Measurements from ENCODE around the gene IP6K1. TPM values are rescaled to one million over a fixed set of nuclear protein-coding genes. Genes with fewer than 3 reads are reported as not detected.

The IP6K1 gene
- total RNA-seq, 1 experiment from 2014 or later: 32.2 TPM

- TF ChIP-seq, protein P1, sequence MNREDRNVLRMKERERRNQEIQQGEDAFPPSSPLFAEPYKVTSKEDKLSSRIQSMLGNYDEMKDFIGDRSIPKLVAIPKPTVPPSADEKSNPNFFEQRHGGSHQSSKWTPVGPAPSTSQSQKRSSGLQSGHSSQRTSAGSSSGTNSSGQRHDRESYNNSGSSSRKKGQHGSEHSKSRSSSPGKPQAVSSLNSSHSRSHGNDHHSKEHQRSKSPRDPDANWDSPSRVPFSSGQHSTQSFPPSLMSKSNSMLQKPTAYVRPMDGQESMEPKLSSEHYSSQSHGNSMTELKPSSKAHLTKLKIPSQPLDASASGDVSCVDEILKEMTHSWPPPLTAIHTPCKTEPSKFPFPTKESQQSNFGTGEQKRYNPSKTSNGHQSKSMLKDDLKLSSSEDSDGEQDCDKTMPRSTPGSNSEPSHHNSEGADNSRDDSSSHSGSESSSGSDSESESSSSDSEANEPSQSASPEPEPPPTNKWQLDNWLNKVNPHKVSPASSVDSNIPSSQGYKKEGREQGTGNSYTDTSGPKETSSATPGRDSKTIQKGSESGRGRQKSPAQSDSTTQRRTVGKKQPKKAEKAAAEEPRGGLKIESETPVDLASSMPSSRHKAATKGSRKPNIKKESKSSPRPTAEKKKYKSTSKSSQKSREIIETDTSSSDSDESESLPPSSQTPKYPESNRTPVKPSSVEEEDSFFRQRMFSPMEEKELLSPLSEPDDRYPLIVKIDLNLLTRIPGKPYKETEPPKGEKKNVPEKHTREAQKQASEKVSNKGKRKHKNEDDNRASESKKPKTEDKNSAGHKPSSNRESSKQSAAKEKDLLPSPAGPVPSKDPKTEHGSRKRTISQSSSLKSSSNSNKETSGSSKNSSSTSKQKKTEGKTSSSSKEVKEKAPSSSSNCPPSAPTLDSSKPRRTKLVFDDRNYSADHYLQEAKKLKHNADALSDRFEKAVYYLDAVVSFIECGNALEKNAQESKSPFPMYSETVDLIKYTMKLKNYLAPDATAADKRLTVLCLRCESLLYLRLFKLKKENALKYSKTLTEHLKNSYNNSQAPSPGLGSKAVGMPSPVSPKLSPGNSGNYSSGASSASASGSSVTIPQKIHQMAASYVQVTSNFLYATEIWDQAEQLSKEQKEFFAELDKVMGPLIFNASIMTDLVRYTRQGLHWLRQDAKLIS (CRISPR knock-in tag; IDR thresholded peaks at IDR 0.05; ENCODE audit: borderline replicate concordance): no peak
- TF ChIP-seq, protein P2, sequence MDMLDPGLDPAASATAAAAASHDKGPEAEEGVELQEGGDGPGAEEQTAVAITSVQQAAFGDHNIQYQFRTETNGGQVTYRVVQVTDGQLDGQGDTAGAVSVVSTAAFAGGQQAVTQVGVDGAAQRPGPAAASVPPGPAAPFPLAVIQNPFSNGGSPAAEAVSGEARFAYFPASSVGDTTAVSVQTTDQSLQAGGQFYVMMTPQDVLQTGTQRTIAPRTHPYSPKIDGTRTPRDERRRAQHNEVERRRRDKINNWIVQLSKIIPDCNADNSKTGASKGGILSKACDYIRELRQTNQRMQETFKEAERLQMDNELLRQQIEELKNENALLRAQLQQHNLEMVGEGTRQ (CRISPR knock-in tag; IDR thresholded peaks at IDR 0.05): no peak
- no peak for TF ChIP-seq ESRRA (CRISPR knock-in tag; IDR thresholded peaks at IDR 0.05; ENCODE audit: borderline replicate concordance)
Measured at GRCh38 chr3:49713336-49714105, 72.8 kb downstream of the IP6K1 start (continued).

- Mint-ChIP-seq H3K27me3 (ENCODE audit: low read depth) (no peaks in the 10 kb centered on the region), H3K4me1 (no peaks in the 10 kb centered on the region), H3K27ac (no peak overlapping the region), H3K36me3 (no peaks in the 10 kb centered on the region; the same call in 1 of the 2 replicates), H3K9me3 (no peaks in the 10 kb centered on the region), H3K4me3 (no peak overlapping the region)
- ATAC-seq (peak; percentile 34), DNase-seq (ENCODE audit: low spot score) (peak; percentile 16)
- POLR2A ChIA-PET: no interaction called here
- CTCF ChIA-PET: interaction anchor here (0.6 to 3.3 kb wide), 4 partner anchors 11 to 173 kb away, joined by 3 to 49 read pairs (median 4); partner anchors contain the start of gene INKA1
- no peak for TF ChIP-seq ATF2 (CRISPR knock-in tag; IDR thresholded peaks at IDR 0.05; ENCODE audit: borderline replicate concordance, low read depth)
- TF ChIP-seq SP1 (CRISPR knock-in tag; conservative IDR thresholded peaks at IDR 0.05): no peak
- no peak for TF ChIP-seq SOX15 (CRISPR knock-in tag; IDR thresholded peaks at IDR 0.05)
Measured at GRCh38 chr3:49712631-49713317, 73.6 kb downstream of the IP6K1 start.

DNA sequence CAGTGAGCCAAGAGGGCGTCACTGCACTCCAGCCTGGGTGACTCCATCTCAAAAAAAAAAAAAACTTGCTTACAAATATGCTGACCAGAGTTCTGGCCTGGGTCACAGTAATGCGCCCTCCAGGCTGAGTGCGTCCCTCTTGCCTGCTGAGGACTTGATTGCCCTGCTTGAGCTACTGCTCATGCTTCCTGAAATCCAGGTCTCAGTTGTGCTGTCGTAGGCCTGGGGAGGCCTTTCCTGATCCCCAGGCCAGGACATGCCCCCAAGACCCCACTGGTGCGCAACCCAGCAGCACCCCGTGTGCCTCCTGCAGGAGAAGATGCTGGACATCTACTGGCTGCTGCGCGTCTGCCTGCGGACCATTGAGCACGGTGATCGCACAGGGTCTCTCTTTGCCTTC is 74.2 kb downstream of the IP6K1 start:
- no peaks in the 10 kb centered on the region for H3K27me3 Mint-ChIP-seq (ENCODE audit: low read depth)
- ATAC-seq (no peak), DNase-seq (ENCODE audit: low spot score) (peak; percentile 10)
- ChIA-PET CTCF (interaction anchor here (0.6 to 3.3 kb wide), 3 partner anchors 10 to 173 kb away, joined by 3 to 49 read pairs (median 6); partner anchors contain the start of gene INKA1), POLR2A (no interaction called here)
- H3K27ac Mint-ChIP-seq: peak overlapping the region; percentile 43; the same call in 1 of the 2 replicates
- no peaks in the 10 kb centered on the region for H3K4me1 Mint-ChIP-seq
- no peaks in the 10 kb centered on the region; the same call in 1 of the 2 replicates for H3K36me3 Mint-ChIP-seq
- TF ChIP-seq, protein P3, sequence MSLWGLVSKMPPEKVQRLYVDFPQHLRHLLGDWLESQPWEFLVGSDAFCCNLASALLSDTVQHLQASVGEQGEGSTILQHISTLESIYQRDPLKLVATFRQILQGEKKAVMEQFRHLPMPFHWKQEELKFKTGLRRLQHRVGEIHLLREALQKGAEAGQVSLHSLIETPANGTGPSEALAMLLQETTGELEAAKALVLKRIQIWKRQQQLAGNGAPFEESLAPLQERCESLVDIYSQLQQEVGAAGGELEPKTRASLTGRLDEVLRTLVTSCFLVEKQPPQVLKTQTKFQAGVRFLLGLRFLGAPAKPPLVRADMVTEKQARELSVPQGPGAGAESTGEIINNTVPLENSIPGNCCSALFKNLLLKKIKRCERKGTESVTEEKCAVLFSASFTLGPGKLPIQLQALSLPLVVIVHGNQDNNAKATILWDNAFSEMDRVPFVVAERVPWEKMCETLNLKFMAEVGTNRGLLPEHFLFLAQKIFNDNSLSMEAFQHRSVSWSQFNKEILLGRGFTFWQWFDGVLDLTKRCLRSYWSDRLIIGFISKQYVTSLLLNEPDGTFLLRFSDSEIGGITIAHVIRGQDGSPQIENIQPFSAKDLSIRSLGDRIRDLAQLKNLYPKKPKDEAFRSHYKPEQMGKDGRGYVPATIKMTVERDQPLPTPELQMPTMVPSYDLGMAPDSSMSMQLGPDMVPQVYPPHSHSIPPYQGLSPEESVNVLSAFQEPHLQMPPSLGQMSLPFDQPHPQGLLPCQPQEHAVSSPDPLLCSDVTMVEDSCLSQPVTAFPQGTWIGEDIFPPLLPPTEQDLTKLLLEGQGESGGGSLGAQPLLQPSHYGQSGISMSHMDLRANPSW (CRISPR knock-in tag; conservative IDR thresholded peaks at IDR 0.05; ENCODE audit: low read depth): no peak
- no peak for TF ChIP-seq ZNF396 (CRISPR knock-in tag; IDR thresholded peaks at IDR 0.05; ENCODE audit: borderline replicate concordance)
- TF ChIP-seq ZBTB21 (CRISPR knock-in tag; IDR thresholded peaks at IDR 0.05; ENCODE audit: borderline replicate concordance): no peak
- TF ChIP-seq ZSCAN18 (CRISPR knock-in tag; IDR thresholded peaks at IDR 0.05): no peak
- H3K4me3 Mint-ChIP-seq: no peak overlapping the region
- H3K9me3 Mint-ChIP-seq: no peaks in the 10 kb centered on the region
